Endothelial cell of umbilical vein (primary cell): ENCODE data around the gene UBFD1.

Experiments
- EZH2 ChIP-seq: IDR thresholded peaks from 2 replicates; pipeline ENCODE4 v1.6.1; 2012; ENCODE audit warnings: borderline replicate concordance, low read depth, mild to moderate bottlenecking, moderate library complexity, low read length, inconsistent platforms; ENCODE audit not compliant: severe bottlenecking
- GATA2 ChIP-seq: IDR thresholded peaks from 2 replicates; pipeline ENCODE4 v1.7.0; 2011; ENCODE audit warnings: low read depth, mild to moderate bottlenecking, moderate library complexity, mixed read lengths, low read length; ENCODE audit not compliant: insufficient read length, insufficient read depth
- JUN ChIP-seq: IDR thresholded peaks from 2 replicates; pipeline ENCODE4 v1.6.1; 2011; ENCODE audit warnings: borderline replicate concordance, low read depth; ENCODE audit not compliant: insufficient read length, insufficient read depth
- MAX ChIP-seq: IDR thresholded peaks from 2 replicates; pipeline ENCODE4 v1.6.1; 2011; ENCODE audit not compliant: insufficient read depth, insufficient read length
- MYC ChIP-seq: IDR thresholded peaks from one replicate; pipeline ENCODE4 v1.6.1; 2011; ENCODE audit warnings: mild to moderate bottlenecking, low read depth, low read length
- POLR2A ChIP-seq: IDR thresholded peaks from 2 replicates; pipeline ENCODE4 v1.6.1; 2012; ENCODE audit warnings: low read depth, mild to moderate bottlenecking, control low read depth, low read length
- POLR2AphosphoS5 ChIP-seq: IDR thresholded peaks from 2 replicates; pipeline ENCODE4 v1.6.1; 2012; ENCODE audit warnings: low read depth, mild to moderate bottlenecking, control low read depth, low read length, moderate library complexity; ENCODE audit not compliant: insufficient read depth
- TF ChIP-seq, protein P1 (sequence below), 2 donors: IDR thresholded peaks; 1 replicate in 1 of 2; 2 replicates in 1 of 2; pipeline ENCODE4 v1.5.1; 2011; ENCODE audit warnings: low read length in 2 of 2, mild to moderate bottlenecking in 2 of 2, moderate library complexity in 2 of 2, control low read depth in 1 of 2, inconsistent platforms in 1 of 2, low read depth in 1 of 2; ENCODE audit not compliant: insufficient read depth in 1 of 2; ENCODE audit errors: extremely low read depth in 1 of 2

DNA sequence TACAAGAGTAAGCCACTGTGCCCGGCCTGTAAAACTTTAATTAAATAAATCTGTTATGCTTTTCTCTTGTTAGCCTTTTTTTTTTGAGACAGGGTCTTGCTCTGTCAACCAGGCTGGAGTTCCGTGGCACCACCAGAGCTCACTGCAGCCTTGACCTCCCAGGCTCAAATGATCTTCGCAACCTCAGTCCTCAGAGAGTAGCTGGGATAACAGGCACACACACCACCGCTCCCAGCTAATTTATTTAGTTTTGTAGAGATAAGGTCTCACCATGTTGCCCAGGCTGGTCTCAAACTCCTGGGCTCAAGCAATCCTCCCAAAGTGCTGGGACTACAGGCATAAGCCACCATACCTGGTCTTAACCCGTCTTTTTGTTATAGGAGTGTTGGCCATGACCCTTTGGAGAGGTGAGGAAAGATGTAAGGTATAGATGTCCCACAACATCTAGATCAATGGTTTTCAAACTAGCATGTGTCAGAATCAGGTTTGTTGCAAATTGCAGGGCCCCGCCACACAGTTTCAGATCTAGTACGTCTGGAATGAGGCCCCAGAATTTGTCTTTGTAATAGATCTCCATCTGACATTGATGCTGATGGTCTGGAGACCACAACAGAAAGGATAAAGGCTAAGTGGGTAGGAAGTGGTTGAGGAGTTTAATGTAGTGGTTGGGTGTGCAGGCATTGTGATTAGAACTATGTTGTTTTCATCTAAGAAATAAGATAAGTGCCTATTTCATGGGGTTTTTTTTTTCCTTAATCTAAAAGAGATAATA is 43.0 kb upstream of the UBFD1 start:
- TF ChIP-seq, protein P1, sequence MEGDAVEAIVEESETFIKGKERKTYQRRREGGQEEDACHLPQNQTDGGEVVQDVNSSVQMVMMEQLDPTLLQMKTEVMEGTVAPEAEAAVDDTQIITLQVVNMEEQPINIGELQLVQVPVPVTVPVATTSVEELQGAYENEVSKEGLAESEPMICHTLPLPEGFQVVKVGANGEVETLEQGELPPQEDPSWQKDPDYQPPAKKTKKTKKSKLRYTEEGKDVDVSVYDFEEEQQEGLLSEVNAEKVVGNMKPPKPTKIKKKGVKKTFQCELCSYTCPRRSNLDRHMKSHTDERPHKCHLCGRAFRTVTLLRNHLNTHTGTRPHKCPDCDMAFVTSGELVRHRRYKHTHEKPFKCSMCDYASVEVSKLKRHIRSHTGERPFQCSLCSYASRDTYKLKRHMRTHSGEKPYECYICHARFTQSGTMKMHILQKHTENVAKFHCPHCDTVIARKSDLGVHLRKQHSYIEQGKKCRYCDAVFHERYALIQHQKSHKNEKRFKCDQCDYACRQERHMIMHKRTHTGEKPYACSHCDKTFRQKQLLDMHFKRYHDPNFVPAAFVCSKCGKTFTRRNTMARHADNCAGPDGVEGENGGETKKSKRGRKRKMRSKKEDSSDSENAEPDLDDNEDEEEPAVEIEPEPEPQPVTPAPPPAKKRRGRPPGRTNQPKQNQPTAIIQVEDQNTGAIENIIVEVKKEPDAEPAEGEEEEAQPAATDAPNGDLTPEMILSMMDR (IDR thresholded peaks at IDR 0.05; ENCODE audit: extremely low read depth in 1 of 2, insufficient read depth in 1 of 2, low read depth in 1 of 2, low read length in 2 of 2), result no peak
- TF ChIP-seq EZH2, result no peak
- no peak for TF ChIP-seq POLR2A
- no peak for TF ChIP-seq GATA2
- TF ChIP-seq POLR2AphosphoS5, result no peak
- TF ChIP-seq MYC, result no peak
- TF ChIP-seq MAX, result no peak
- no peak for TF ChIP-seq JUN
